Sigmoid colon (tissue), 7 donors: ENCODE data around the gene DIAPH1. TPM values are rescaled to one million over a fixed set of nuclear protein-coding genes. Genes with fewer than 3 reads are reported as not detected.

Source experiments
- DNase-seq: peaks from one replicate; pipeline ENCODE4 v3.0.0-alpha.2; 2019
- H3K27ac ChIP-seq, 4 donors: fragments of 200-600 bp; sonication (generic); one replicate each; pipeline ENCODE4 v1.5.1; 2016 to 2019; ENCODE audit warnings: mild to moderate bottlenecking in 1 of 4
- H3K27me3 ChIP-seq, 3 donors: fragments of 200-600 bp; sonication (generic); one replicate each; pipeline ENCODE4 v1.5.1; 2019; ENCODE audit warnings: mild to moderate bottlenecking in 1 of 3
- H3K36me3 ChIP-seq, 4 donors: fragments of 200-600 bp; sonication (generic); one replicate each; pipeline ENCODE4 v1.5.1; 2016 to 2019
- H3K4me1 ChIP-seq, 4 donors: fragments of 200-600 bp; sonication (generic); one replicate each; pipeline ENCODE4 v1.5.1; 2017 to 2019
- H3K4me3 ChIP-seq, 4 donors: fragments of 200-600 bp; sonication (generic); one replicate each; pipeline ENCODE4 v1.5.1; 2017 to 2019; ENCODE audit warnings: mild to moderate bottlenecking in 2 of 4, moderate library complexity in 1 of 4
- H3K9me3 ChIP-seq, 4 donors: fragments of 200-600 bp in 3 of 4; sonication (generic) in 3 of 4; one replicate each; pipeline versions ENCODE4 v1.5.1 to v1.6.1; 2013 to 2019
- EP300 ChIP-seq, 4 donors: sonication (generic); formaldehyde crosslinking; IDR thresholded peaks; one replicate each; pipeline ENCODE4 v1.6.1; 2017; ENCODE audit warnings: antibody characterized with exemption in 4 of 4
- POLR2A ChIP-seq, 2 donors: fragments of 450-650 bp; IDR thresholded peaks; one replicate each; pipeline ENCODE4 v1.6.1; 2016; ENCODE audit warnings: antibody characterized with exemption in 2 of 2, mild to moderate bottlenecking in 2 of 2, moderate library complexity in 2 of 2
- POLR2AphosphoS5 ChIP-seq, 4 donors: sonication (generic); formaldehyde crosslinking; IDR thresholded peaks; one replicate each; pipeline ENCODE4 v1.6.1; 2017; ENCODE audit warnings: antibody characterized with exemption in 4 of 4
- WGBS, 2 donors: extraction: QIAGEN DNeasy Blood & Tissue Kit; methylation state at CpG; one replicate each; pipeline ENCODE4 v1.1.7; 2013; 5-methylcytosine and 5-hydroxymethylcytosine counted together
- intact Hi-C: fragments of 100-400 bp; cut with DNase I; formaldehyde crosslinking; loops from one replicate; pipeline ENCODE4 v1.15.1; 2023
- polyA plus RNA-seq, 3 donors: library from polyadenylated mRNA; stranded (reverse); fragments of 200-250 nt; gene quantifications; one replicate each; pipeline ENCODE4 v1.2.3, GENCODE V29; 2013
- total RNA-seq, 4 donors: library from RNA; depleted of rRNA; stranded (reverse); fragments of >200 nt; gene quantifications; one replicate each; pipeline ENCODE4 v1.1.0, GENCODE V29; 2016
- TF ChIP-seq, protein P1 (sequence below), 4 experiments: fragments of 450-650 bp in 3 of 4; fragments of 200-600 bp in 1 of 4; IDR thresholded peaks; one replicate each; pipeline ENCODE4 v1.5.1; 2016 to 2019; ENCODE audit warnings: antibody characterized with exemption in 4 of 4, mild to moderate bottlenecking in 3 of 4, moderate library complexity in 2 of 4
- donor health status: healthy with polysubstance abuse.
- donor health status: Bipolar disorder and iron deficiency.
- donor health status: healthy.

DIAPH1 gene
- total and polyA plus RNA-seq, 7 donors: 14.4 to 105 (median 26.9) TPM

DNA sequence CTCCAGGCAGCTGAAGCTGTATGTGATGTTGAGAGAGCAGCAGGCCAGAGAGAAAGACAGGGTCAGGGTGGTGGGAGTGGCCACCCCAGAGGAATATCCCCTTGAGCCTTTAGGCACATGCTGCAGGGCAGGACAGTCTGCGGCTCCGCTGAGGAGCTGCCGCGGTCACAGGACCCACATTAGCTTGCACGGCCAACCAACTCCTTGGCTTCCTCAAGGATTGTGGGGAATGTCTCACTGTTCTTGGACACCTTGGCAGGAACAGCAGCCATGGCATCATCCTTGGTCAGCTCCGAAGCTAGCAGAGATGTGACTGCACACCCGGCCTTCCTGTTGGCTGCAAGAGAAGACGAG lies 102.2 kb downstream of the DIAPH1 start:
- H3K27ac ChIP-seq: peak overlapping the region in 3 of 4 donors; percentile 89 to 97 (median 92)
- WGBS, 2 donors: 93 to 98% methylated on average over 8 of the region's 8 CpGs

DNA sequence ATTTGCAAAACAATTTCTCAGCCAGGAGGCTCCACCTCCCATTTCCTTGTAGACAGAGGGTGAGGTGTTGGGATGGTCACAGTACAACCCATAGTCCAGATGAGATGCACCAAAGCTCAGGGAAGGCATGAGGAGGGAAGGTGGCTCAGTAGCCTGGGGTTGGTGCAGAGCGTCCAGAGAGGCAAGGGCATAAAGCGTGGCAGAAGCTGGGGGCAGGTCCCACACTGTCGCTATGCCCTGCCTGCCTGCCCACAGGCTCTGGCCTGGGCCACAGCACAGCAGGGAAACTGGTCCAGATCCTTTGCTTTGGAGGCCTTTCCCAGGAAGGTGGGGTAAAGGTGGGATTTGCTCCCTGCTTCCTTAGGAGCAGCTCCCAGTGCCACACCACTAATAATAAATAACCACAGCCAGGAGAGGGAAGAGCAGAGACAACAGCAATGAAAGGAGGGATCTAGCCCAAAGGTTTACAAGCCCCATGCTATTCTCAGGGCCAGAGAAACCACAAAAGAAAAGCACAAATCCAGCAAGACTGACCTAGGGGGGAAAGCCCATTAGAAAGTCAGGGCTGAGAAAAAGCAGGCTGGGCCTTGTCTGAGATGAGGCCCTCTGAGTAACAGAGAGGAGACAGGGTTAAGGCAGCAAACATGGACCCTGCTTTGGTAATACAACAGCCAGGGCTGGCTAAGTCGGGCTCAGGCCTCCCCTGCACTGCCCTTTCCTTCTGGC lies 102.7 kb downstream of the DIAPH1 start:
- H3K27me3 ChIP-seq: no peaks in the 10 kb centered on the region
- peaks cover 0 to 8% (median 6%) of the 10 kb centered on the region in 4 donors for H3K36me3 ChIP-seq
- peaks cover 0 to 42% (median 33%) of the 10 kb centered on the region in 4 donors for H3K4me1 ChIP-seq
- H3K9me3 ChIP-seq: no peaks in the 10 kb centered on the region
- H3K27ac ChIP-seq: peak overlapping the region; percentile 89 to 97 (median 92)
- no peak overlapping the region for H3K4me3 ChIP-seq
- intact Hi-C loops: no loop called here
- 88 to 96% methylated on average over 4 of the region's 4 CpGs for WGBS, 2 donors
- DNase-seq: no peak
- TF ChIP-seq, protein P1, sequence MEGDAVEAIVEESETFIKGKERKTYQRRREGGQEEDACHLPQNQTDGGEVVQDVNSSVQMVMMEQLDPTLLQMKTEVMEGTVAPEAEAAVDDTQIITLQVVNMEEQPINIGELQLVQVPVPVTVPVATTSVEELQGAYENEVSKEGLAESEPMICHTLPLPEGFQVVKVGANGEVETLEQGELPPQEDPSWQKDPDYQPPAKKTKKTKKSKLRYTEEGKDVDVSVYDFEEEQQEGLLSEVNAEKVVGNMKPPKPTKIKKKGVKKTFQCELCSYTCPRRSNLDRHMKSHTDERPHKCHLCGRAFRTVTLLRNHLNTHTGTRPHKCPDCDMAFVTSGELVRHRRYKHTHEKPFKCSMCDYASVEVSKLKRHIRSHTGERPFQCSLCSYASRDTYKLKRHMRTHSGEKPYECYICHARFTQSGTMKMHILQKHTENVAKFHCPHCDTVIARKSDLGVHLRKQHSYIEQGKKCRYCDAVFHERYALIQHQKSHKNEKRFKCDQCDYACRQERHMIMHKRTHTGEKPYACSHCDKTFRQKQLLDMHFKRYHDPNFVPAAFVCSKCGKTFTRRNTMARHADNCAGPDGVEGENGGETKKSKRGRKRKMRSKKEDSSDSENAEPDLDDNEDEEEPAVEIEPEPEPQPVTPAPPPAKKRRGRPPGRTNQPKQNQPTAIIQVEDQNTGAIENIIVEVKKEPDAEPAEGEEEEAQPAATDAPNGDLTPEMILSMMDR (IDR thresholded peaks at IDR 0.05): no peak
- TF ChIP-seq EP300 (IDR thresholded peaks at IDR 0.05): no peak

More for the DNA sequence above, 102.2 kb downstream of the DIAPH1 start:
- Histone ChIP-seq H3K9me3 (no peaks in the 10 kb centered on the region), H3K4me1 (peaks cover 0 to 47% (median 36%) of the 10 kb centered on the region in 4 donors), H3K4me3 (no peak overlapping the region), H3K36me3 (peaks cover 0 to 2% (median 1%) of the 10 kb centered on the region in 4 donors), H3K27me3 (no peaks in the 10 kb centered on the region)
- TF ChIP-seq POLR2AphosphoS5 (IDR thresholded peaks at IDR 0.05): no peak
- no peak for TF ChIP-seq EP300 (IDR thresholded peaks at IDR 0.05)
- TF ChIP-seq POLR2A (IDR thresholded peaks at IDR 0.05): no peak
- TF ChIP-seq, protein P1 (IDR thresholded peaks at IDR 0.05): no peak
- DNase-seq: no peak
- intact Hi-C loops: no loop called here

DNA sequence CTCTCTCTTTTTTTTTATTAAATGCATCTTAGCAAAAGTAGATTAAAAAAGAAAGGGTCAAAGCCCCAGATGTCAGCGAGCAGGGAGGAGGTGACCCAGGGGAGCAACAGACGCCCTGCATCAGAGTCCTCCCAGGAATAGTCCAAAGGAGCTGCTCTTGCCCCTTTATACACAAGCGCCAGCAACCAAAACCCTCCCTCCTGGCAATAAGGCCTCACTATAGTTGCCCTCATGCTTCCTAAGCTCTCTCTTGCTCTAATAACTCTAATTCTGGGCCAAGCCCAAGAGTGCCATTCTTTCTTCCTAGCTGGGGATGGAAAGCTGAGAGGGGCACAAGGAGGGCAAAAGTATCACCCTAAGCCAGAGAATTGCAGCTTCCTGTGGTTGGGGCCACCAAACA lies 103.7 kb downstream of the DIAPH1 start:
- 86 to 93% methylated on average over 3 of the region's 3 CpGs for WGBS, 2 donors
- Histone ChIP-seq H3K4me1 (peaks cover 0 to 38% (median 31%) of the 10 kb centered on the region in 4 donors), H3K27ac (peak overlapping the region; percentile 89 to 97 (median 92)), H3K4me3 (no peak overlapping the region), H3K36me3 (peaks cover 0 to 13% (median 6%) of the 10 kb centered on the region in 4 donors), H3K27me3 (no peaks in the 10 kb centered on the region), H3K9me3 (no peaks in the 10 kb centered on the region)
- no peak for DNase-seq
- intact Hi-C loops: no loop called here
- TF ChIP-seq POLR2A (IDR thresholded peaks at IDR 0.05) (no peak), POLR2AphosphoS5 (IDR thresholded peaks at IDR 0.05) (no peak)
- TF ChIP-seq, protein P1 (IDR thresholded peaks at IDR 0.05): no peak

DNA sequence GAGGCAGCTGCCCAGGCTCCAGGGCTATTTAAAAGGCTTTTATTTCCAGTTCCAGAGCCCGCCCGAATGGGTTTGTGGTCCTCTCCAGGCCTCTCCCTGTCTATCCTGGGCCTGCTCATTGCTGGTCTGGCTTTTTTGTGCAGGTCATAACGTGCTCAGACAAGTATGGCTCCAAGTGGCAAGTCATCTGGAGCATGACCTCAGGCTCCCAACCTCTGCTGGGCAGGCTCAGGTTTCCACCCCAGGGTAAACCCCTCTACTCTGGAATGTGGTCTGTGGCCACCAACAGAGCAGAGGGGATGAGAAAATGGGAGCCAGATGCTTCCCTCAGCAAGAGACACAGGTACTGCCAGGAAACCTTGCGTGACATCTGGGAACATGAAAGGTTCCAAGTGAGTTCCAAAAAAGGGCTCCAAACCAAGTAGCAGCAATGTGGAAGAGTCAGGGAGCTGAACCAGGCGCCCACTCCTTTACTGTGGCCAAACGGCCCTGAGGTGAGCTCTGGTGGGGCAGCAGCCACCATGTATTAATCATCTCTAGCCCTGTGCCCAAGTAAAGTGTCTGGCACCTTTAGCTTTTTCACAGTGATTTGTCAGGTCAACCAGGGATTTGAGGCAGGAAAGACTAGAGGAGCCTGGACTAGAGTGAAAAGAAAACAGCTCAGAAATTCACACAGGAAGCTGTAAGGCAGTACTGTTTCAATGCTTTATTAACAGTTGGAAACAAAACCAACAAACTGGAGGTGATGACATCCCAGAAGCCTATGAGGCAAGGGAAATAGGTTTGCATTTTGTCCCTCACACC lies 104.3 kb downstream of the DIAPH1 start:
- 76 to 79% methylated on average over 6 of the region's 6 CpGs for WGBS, 2 donors
- intact Hi-C loops: no loop called here
- no peaks in the 10 kb centered on the region for H3K9me3 ChIP-seq
- H3K36me3 ChIP-seq: peaks cover 0 to 13% (median 6%) of the 10 kb centered on the region in 4 donors
- H3K27ac ChIP-seq: peak overlapping the region; percentile 89 to 97 (median 92)
- peaks cover 0 to 43% (median 35%) of the 10 kb centered on the region in 4 donors for H3K4me1 ChIP-seq
- no peaks in the 10 kb centered on the region for H3K27me3 ChIP-seq
- no peak for DNase-seq
- H3K4me3 ChIP-seq: peak overlapping the region; percentile 50 to 72 (median 60)
- TF ChIP-seq POLR2AphosphoS5 (IDR thresholded peaks at IDR 0.05): no peak
- no peak for TF ChIP-seq EP300 (IDR thresholded peaks at IDR 0.05)
- TF ChIP-seq, protein P1 (IDR thresholded peaks at IDR 0.05): no peak
- TF ChIP-seq POLR2A (IDR thresholded peaks at IDR 0.05): no peak
